Neuronal stem cell (in vitro differentiated cells): ENCODE results near the gene AUTS2.

Source experiments
- DNase-seq: peaks from one replicate; pipeline ENCODE4 v3.0.0-alpha.2; 2013; ENCODE audit warnings: low spot score
- H2AFZ ChIP-seq: one replicate; pipeline ENCODE4 v1.6.1; 2013; ENCODE audit warnings: mild to moderate bottlenecking, low read length, inconsistent platforms
- H2AK5ac ChIP-seq: 2 replicates; pipeline ENCODE4 v1.6.1; 2013; ENCODE audit warnings: low read depth, mild to moderate bottlenecking, inconsistent platforms, low read length, moderate library complexity, mixed read lengths
- H2BK120ac ChIP-seq: 2 replicates; pipeline ENCODE4 v1.6.1; 2013; ENCODE audit warnings: low read depth, mild to moderate bottlenecking, inconsistent platforms, low read length, moderate library complexity, mixed read lengths
- H2BK12ac ChIP-seq: one replicate; pipeline ENCODE4 v1.6.1; 2013; ENCODE audit warnings: low read length, inconsistent platforms
- H2BK15ac ChIP-seq: 2 replicates; pipeline ENCODE4 v1.6.1; 2013; ENCODE audit warnings: mild to moderate bottlenecking, low read length, inconsistent platforms, mixed read lengths
- H2BK5ac ChIP-seq: one replicate; pipeline ENCODE4 v1.6.1; 2013; ENCODE audit warnings: inconsistent platforms, mild to moderate bottlenecking, low read length, moderate library complexity
- H3K14ac ChIP-seq: one replicate; pipeline ENCODE4 v1.6.1; 2013; ENCODE audit warnings: low read length, inconsistent platforms
- H3K18ac ChIP-seq: 2 replicates; pipeline ENCODE4 v1.6.1; 2013; ENCODE audit warnings: low read length, inconsistent platforms
- H3K23ac ChIP-seq: 2 replicates; pipeline ENCODE4 v1.6.1; 2013; ENCODE audit warnings: low read depth, mild to moderate bottlenecking, mixed read lengths, low read length, inconsistent platforms; ENCODE audit not compliant: poor library complexity
- H3K27ac ChIP-seq: replicated peaks from 3 replicates; pipeline ENCODE4 v1.5.1; 2013; ENCODE audit warnings: low read length, inconsistent platforms
- H3K27me3 ChIP-seq, 3 experiments: 2 replicates each; pipeline ENCODE4 v1.6.1; 2013; ENCODE audit warnings: low read length in 3 of 3, mild to moderate bottlenecking in 2 of 3, inconsistent platforms in 1 of 3, low read depth in 1 of 3, mixed read lengths in 1 of 3, moderate library complexity in 1 of 3; ENCODE audit not compliant: control insufficient read depth in 3 of 3, insufficient read depth in 3 of 3
- H3K36me3 ChIP-seq, 2 donors: replicated peaks in 1 of 2; 2 replicates each; pipeline ENCODE4 v1.6.1; 2013; ENCODE audit warnings: low read length in 2 of 2; ENCODE audit not compliant: control insufficient read depth in 2 of 2, insufficient read depth in 2 of 2
- H3K4ac ChIP-seq: 2 replicates; pipeline ENCODE4 v1.6.1; 2013; ENCODE audit warnings: inconsistent platforms, mild to moderate bottlenecking, low read length, moderate library complexity
- H3K4me1 ChIP-seq, 2 donors: 1 replicate in 1 of 2; 2 replicates in 1 of 2; pipeline ENCODE4 v1.6.1; 2013; ENCODE audit warnings: low read length in 2 of 2, low read depth in 1 of 2; ENCODE audit not compliant: control insufficient read depth in 2 of 2, insufficient read depth in 1 of 2
- H3K4me2 ChIP-seq: one replicate; pipeline ENCODE4 v1.6.1; 2013; ENCODE audit warnings: mild to moderate bottlenecking, low read length, inconsistent platforms; ENCODE audit not compliant: insufficient read depth, poor library complexity, severe bottlenecking
- H3K4me3 ChIP-seq, 2 donors: 2 replicates each; pipeline ENCODE4 v1.5.1; 2013; ENCODE audit warnings: low read length in 2 of 2, mild to moderate bottlenecking in 2 of 2, inconsistent platforms in 1 of 2, moderate library complexity in 1 of 2
- H3K79me1 ChIP-seq: one replicate; pipeline ENCODE4 v1.6.1; 2013; ENCODE audit warnings: low read depth, mild to moderate bottlenecking, inconsistent platforms, low read length, moderate library complexity
- H3K9ac ChIP-seq: one replicate; pipeline ENCODE4 v1.6.1; 2013; ENCODE audit warnings: mild to moderate bottlenecking, low read depth, low read length, inconsistent platforms; ENCODE audit not compliant: poor library complexity
- H3K9me3 ChIP-seq, 2 donors: replicated peaks in 1 of 2; 2 replicates each; pipeline versions ENCODE3 to v1.6.1; 2013; ENCODE audit warnings: low read length in 2 of 2, mild to moderate bottlenecking in 2 of 2, inconsistent platforms in 1 of 2, low read depth in 1 of 2, mixed read lengths in 1 of 2, moderate library complexity in 1 of 2; ENCODE audit not compliant: control insufficient read depth in 2 of 2, insufficient read depth in 1 of 2
- H4K8ac ChIP-seq: one replicate; pipeline ENCODE4 v1.6.1; 2013; ENCODE audit warnings: low read depth, mild to moderate bottlenecking, inconsistent platforms, low read length, moderate library complexity
- H4K91ac ChIP-seq: one replicate; pipeline ENCODE4 v1.6.1; 2013; ENCODE audit warnings: low read length, low read depth, mild to moderate bottlenecking, inconsistent platforms; ENCODE audit not compliant: poor library complexity
- WGBS, 2 donors: extraction: QIAGEN DNeasy Blood & Tissue Kit; methylation state at CpG; one replicate each; pipeline ENCODE4 v1.1.7; 2013; ENCODE audit warnings: missing lambda C conversion rate in 2 of 2, mixed read lengths in 1 of 2; ENCODE audit not compliant: insufficient read length in 2 of 2, insufficient replicate concordance in 1 of 2; ENCODE audit errors: extremely low coverage in 2 of 2; 5-methylcytosine and 5-hydroxymethylcytosine counted together

AUTS2 gene

GRCh38 chr7:70523249-70523988 lies 925.1 kb downstream of the AUTS2 start:
- no CpG with 5 or more reads among the region's 8 CpGs for WGBS, 2 donors
- Histone ChIP-seq H3K4ac (no peak overlapping the region), H3K18ac (no peak overlapping the region), H2BK5ac (no peak overlapping the region), H3K36me3 (no peaks in the 10 kb centered on the region), H3K4me3 (no peak overlapping the region), H3K27ac (no peak overlapping the region), H3K4me2 (no peak overlapping the region), H2AFZ (no peak overlapping the region), H3K27me3 (no peaks in the 10 kb centered on the region), H4K8ac (no peak overlapping the region), H3K4me1 (peaks cover 0 to 27% of the 10 kb centered on the region in 2 donors), H2AK5ac (no peak overlapping the region), H3K14ac (no peak overlapping the region), H3K79me1 (no peaks in the 10 kb centered on the region), H3K9me3 (no peaks in the 10 kb centered on the region), H2BK120ac (no peak overlapping the region), H3K23ac (no peak overlapping the region), H2BK12ac (no peak overlapping the region), H3K9ac (no peak overlapping the region), H4K91ac (no peak overlapping the region), H2BK15ac (no peak overlapping the region)
- no peak for DNase-seq

- H2BK120ac ChIP-seq: no peak overlapping the region
- no peaks in the 10 kb centered on the region for H3K9me3 ChIP-seq
- no peak overlapping the region for H2AFZ ChIP-seq
- no peak overlapping the region for H3K14ac ChIP-seq
- H3K4ac ChIP-seq: no peak overlapping the region
- DNase-seq: no peak
- H2AK5ac ChIP-seq: no peak overlapping the region
- no peak overlapping the region for H3K4me3 ChIP-seq
- no peak overlapping the region for H2BK5ac ChIP-seq
- no CpG with 5 or more reads among the region's 2 CpGs for WGBS, 2 donors
- no peak overlapping the region for H4K91ac ChIP-seq
- no peaks in the 10 kb centered on the region for H3K27me3 ChIP-seq
- no peak overlapping the region for H3K18ac ChIP-seq
- H3K9ac ChIP-seq: no peak overlapping the region
- H2BK15ac ChIP-seq: no peak overlapping the region
- H3K79me1 ChIP-seq: no peaks in the 10 kb centered on the region
- no peak overlapping the region for H4K8ac ChIP-seq
- H3K36me3 ChIP-seq: no peaks in the 10 kb centered on the region
- peaks cover 0 to 27% of the 10 kb centered on the region in 2 donors for H3K4me1 ChIP-seq
- H3K4me2 ChIP-seq: no peak overlapping the region
- no peak overlapping the region for H3K23ac ChIP-seq
- H3K27ac ChIP-seq: no peak overlapping the region
- H2BK12ac ChIP-seq: no peak overlapping the region
These were observed 925.7 kb downstream of the AUTS2 start for GRCh38 chr7:70523989-70524351.

- Histone ChIP-seq H3K9ac (no peak overlapping the region), H3K9me3 (peaks cover 0 to 10% of the 10 kb centered on the region in 2 donors), H3K18ac (no peak overlapping the region), H2BK15ac (no peak overlapping the region), H3K36me3 (no peaks in the 10 kb centered on the region), H3K4me1 (peaks cover 0 to 13% of the 10 kb centered on the region in 2 donors), H4K91ac (no peak overlapping the region), H2BK5ac (no peak overlapping the region), H3K14ac (no peak overlapping the region), H3K27me3 (no peaks in the 10 kb centered on the region), H3K4ac (no peak overlapping the region), H3K27ac (no peak overlapping the region), H3K23ac (no peak overlapping the region), H2AK5ac (no peak overlapping the region), H2AFZ (no peak overlapping the region), H3K4me2 (no peak overlapping the region), H3K79me1 (no peaks in the 10 kb centered on the region), H2BK120ac (no peak overlapping the region), H2BK12ac (no peak overlapping the region), H4K8ac (no peak overlapping the region), H3K4me3 (no peak overlapping the region)
- no CpG with 5 or more reads among the region's 5 CpGs for WGBS, 2 donors
- DNase-seq: no peak
These were observed 927.7 kb downstream of the AUTS2 start for GRCh38 chr7:70525991-70526390.

GRCh38 chr7:70527520-70528115 lies 929.3 kb downstream of the AUTS2 start:
- Histone ChIP-seq H3K4me2 (no peak overlapping the region), H3K4me3 (no peak overlapping the region)
- DNase-seq: no peak

More at GRCh38 chr7:70527520-70528115, 929.3 kb downstream of the AUTS2 start:
- H2BK5ac ChIP-seq: no peak overlapping the region
- H4K91ac ChIP-seq: no peak overlapping the region
- H2BK12ac ChIP-seq: no peak overlapping the region
- no peaks in the 10 kb centered on the region for H3K36me3 ChIP-seq
- WGBS, 2 donors: no CpG with 5 or more reads among the region's 3 CpGs
- H2AFZ ChIP-seq: no peak overlapping the region
- H2BK120ac ChIP-seq: no peak overlapping the region
- no peak overlapping the region for H2AK5ac ChIP-seq
- H3K18ac ChIP-seq: no peak overlapping the region
- H3K79me1 ChIP-seq: no peaks in the 10 kb centered on the region
- no peak overlapping the region for H3K9ac ChIP-seq
- no peak overlapping the region for H3K14ac ChIP-seq
- no peak overlapping the region for H3K23ac ChIP-seq
- H3K4ac ChIP-seq: no peak overlapping the region
- H4K8ac ChIP-seq: no peak overlapping the region
- peaks cover 0 to 13% of the 10 kb centered on the region in 2 donors for H3K4me1 ChIP-seq
- no peak overlapping the region for H3K27ac ChIP-seq
- H3K9me3 ChIP-seq: peaks cover 0 to 12% of the 10 kb centered on the region in 2 donors
- no peaks in the 10 kb centered on the region for H3K27me3 ChIP-seq
- H2BK15ac ChIP-seq: no peak overlapping the region
